Fibroblast of lung (primary cell): ENCODE data around the gene VN1R5.

Experiments
- EZH2 ChIP-seq: IDR thresholded peaks from 2 replicates; pipeline ENCODE4 v1.5.1; 2012; ENCODE audit warnings: low read length, control low read depth, mild to moderate bottlenecking; ENCODE audit errors: missing control alignments
- TF ChIP-seq, protein P1 (sequence below), 2 donors: IDR thresholded peaks in 1 of 2; conservative IDR thresholded peaks in 1 of 2; 1 replicate in 1 of 2; 2 replicates in 1 of 2; pipeline ENCODE4 v1.5.1; 2011 to 2012; ENCODE audit warnings: low read length in 2 of 2, control low read depth in 1 of 2, inconsistent platforms in 1 of 2, low read depth in 1 of 2, mild to moderate bottlenecking in 1 of 2

DNA sequence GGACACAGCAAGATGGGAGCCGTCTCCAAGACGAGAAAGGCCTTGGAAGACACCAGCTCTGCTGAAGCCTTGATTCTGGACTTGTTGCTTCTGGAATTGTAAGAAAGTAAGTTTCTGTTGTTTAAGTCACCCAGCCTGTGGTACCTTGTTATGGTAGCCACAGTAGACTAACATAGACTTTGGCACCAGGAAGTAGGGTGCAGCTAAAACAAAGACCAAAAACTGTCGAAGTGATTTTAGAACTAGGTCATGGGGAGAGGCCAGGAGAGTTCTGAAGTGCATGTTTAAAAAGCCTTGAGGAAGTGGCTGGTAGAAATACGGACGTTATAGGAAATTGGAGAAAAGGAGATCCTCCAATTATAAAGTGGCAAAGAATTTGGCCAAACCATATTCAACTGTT is 47.3 kb downstream of the VN1R5 start:
- TF ChIP-seq, protein P1, sequence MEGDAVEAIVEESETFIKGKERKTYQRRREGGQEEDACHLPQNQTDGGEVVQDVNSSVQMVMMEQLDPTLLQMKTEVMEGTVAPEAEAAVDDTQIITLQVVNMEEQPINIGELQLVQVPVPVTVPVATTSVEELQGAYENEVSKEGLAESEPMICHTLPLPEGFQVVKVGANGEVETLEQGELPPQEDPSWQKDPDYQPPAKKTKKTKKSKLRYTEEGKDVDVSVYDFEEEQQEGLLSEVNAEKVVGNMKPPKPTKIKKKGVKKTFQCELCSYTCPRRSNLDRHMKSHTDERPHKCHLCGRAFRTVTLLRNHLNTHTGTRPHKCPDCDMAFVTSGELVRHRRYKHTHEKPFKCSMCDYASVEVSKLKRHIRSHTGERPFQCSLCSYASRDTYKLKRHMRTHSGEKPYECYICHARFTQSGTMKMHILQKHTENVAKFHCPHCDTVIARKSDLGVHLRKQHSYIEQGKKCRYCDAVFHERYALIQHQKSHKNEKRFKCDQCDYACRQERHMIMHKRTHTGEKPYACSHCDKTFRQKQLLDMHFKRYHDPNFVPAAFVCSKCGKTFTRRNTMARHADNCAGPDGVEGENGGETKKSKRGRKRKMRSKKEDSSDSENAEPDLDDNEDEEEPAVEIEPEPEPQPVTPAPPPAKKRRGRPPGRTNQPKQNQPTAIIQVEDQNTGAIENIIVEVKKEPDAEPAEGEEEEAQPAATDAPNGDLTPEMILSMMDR (conservative IDR thresholded peaks at IDR 0.05 in 1 of 2, IDR thresholded peaks at IDR 0.05 in 1 of 2; ENCODE audit: low read depth in 1 of 2, low read length in 2 of 2) = no peak
- TF ChIP-seq EZH2 = no peak
